ENCODE results near the gene ETV5.

- TF ChIP-seq POLR2A (IDR thresholded peaks at IDR 0.05) (no peak), CTCF (IDR thresholded peaks at IDR 0.05) (no peak)
These were observed 60.8 kb downstream of the ETV5 start for GRCh38 chr3:186048119-186048518.

All from uterus (tissue), 2 donors.